OCI-M1 (cell line): ENCODE measurements around the gene HOXD13.

ENCODE experiments used
- DNase-seq: peaks from one replicate; lab custom pipeline; 2025; lab: John Stamatoyannopoulos, UW

The HOXD13 gene

DNA sequence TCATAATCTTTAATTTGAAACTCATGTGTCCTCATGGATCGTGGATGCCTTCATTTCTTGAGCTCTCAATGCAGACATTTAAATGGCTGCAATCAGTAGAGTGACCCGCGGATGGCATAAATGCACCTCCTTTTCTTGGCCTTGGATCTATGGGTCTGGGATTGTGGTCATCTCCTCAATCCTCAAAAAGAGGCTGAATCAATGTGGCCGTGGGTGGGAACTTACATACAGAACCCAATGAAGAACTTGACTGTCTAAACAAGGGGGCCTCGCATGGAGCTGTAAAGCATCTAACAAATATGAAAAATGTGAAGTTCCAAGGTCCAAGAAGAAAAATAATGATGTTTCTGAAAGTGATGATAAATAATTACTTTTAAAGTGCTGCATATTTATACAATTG, 2.9 kb downstream of the HOXD13 start:
- DNase-seq, result no peak

DNA sequence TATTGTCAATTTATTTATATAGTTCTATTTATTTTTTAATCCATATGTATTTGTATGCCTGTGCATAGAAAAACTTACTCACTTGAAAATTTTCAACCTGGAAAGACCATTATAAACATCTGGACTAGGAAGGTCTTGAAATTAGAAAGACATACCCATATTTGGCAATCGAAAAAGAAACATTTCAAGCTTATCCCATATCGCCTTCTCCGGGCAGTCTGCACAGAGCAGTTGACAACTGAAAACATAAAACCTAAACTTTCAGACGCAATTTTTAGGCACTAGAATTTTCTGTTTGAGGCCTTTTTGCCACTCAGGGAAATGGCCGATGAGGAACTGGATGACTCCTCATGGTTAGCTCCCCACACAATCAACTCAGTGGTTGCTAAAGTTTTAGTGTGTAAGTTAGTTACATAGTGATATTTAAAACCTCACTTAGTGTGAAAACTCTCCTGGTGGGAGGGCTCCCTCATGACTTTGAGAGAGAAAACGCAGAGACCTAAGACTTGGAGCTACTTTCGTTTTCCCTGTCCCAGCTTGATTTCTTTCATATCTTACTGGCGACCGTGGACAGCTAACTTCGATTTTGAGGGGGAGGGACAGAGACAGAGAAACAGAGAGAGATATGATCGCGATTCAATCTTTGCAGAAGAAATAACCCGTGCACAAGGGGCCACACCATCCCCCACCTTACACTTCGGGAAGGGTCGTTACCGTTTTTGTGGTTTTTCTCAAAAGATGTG, 3.9 kb downstream of the HOXD13 start:
- peak; percentile 93 for DNase-seq

DNA sequence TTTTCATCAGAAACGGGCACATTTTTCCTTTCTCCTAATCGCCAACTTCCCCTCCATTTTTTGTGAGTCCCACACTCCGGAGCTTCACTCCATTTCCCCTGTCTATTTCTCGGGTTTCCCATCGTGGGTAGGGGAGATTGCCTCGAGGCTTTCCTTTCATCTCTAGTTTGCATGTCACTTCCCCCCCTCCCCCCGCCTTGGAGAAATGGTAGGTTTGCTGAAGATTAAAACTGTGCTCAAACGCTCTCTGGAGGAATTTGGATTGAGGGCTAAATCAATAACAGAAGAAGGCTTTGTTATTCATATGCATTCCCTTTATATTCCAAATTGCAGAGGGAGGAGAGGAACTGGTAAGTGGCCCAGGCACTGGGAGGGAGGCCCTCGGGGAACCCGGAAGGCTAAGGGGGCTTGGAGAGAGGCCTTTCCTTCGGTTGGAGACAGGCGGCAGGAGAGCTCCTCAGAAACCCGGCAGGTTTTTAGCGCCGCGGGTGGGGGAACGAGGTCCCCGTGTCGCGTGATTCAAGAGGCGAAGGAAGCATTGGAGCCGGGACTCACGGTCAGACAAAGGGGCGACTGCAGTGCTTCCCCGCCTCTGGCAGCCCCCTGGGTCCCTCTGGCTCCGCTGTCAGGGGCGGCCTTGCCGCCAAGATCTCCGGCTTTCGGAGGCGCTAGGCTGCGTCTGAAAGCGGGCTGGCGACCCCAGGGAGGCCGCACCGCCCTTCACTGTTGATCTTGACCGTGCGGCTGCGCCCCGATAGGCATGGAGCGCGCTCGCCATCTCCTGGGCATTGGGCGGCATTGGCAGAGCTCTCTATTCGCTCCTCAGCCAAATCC, 4.7 kb downstream of the HOXD13 start:
- DNase-seq, result peak; percentile 94

DNA sequence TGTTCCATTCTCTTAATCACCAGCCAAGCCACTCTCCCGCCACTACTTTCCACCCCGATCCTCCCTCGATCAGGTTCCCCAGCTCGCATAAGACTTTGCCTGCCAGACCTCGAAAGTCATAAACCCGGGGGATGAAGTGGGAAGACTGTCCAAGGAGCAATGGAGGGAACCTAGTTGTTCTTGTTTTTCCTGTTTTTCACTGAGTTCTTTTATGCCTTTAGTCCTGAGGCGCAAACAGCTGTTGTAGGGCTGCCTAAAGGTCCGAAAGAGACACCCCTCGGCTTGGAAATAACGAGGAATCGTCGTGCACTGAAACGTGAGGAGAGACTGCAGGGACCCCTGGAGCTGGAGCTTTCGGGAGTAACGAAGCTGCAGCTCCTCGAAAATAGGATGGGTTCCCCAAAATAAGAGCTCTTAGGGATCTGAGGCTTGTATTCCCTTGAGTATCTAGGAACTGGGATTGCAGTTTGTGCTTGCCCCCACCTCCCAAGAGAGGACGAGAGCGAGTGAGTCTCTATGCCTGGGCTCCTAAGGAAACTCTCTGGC, 5.4 kb downstream of the HOXD13 start:
- DNase-seq, result no peak

DNA sequence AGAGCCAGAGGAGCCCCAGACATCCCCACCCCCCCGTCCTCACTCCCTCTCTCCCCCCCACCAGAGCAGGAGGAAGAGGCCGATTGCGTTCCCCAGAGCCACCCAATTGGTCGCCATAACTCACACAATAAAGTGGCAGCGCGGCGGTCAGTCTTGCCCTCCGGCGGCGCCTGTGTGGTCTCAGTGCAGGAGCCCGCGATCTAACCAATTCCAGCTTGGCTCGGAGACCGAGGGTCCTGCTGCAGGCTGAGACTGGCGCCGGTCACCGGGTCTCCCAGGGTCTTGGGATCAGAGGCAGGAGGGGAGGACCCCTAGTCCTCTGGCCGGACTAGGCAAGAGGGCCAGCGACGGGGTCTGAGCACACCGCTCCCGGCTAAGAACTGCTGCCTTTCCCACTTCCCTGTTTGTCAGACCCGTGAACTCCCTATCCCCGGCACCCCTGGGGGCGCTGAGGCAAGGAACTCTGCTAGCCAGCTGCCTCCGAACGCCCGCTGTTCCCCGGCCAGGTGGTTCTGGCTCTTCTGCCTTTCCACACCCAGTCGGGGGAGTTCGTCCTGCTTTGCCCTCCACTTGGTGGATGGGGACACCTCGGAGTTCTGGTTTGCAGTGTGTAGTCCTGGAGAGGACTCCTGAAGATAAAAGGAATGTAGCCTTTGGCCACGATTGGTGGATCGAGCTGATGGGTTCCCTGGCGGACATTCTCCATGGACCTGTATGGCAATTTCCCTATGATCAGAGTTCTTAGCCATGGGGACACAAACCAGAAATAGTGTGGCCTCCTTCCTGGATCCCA, 6.0 kb downstream of the HOXD13 start:
- no peak for DNase-seq

DNA sequence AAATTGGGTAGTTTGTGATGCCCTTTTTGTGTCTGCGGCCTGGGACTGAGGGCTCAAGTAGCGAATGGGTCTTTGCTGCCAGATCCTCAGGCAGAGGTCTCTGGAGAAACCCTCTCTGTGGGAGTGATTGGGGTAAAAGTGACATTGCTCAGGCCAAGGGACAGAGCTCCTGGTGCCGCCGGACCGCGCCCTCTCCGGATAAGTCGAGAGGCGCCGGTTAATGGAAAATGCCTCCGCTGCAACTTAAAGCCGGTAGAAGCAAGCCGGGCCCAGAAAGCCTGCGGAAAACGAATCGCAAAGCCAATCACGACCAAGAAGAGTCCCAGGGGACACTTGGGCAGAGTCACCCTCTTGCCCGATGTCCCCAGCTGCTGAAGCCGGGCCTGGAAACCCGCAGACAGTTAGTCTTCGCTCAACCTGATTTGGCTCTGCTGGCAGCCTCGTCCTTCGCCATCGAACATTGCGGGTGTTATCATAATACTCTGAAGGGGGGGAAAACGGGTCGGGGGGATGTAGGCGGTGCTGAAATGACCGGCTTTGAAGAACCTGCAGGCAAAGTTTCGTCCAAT, 6.7 kb downstream of the HOXD13 start:
- DNase-seq, result no peak

DNA sequence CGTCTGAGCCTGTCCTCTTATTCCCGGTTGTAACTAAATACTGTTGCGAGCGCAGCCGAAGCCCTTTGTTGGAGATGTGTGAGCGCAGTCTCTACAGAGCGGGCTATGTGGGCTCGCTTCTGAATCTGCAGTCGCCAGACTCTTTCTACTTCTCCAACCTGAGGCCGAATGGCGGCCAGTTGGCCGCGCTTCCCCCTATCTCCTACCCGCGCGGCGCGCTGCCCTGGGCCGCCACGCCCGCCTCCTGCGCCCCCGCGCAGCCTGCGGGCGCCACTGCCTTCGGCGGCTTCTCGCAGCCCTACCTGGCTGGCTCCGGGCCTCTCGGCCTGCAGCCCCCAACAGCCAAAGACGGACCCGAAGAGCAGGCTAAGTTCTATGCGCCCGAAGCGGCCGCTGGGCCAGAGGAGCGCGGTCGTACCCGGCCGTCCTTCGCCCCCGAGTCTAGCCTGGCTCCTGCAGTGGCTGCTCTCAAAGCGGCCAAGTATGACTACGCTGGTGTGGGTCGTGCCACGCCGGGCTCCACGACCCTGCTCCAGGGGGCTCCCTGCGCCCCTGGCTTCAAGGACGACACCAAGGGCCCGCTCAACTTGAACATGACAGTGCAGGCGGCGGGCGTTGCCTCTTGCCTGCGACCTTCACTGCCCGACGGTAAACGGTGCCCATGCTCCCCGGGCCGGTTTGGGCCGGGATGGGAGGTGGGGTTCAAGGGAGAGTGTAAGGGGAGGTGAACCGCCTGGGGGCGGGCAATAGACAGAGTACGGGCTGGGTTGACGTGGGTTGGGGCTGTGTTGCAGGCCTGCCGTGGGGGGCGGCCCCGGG, 7.4 kb downstream of the HOXD13 start, which contains the start of gene HOXD12:
HOXD12 (plus strand) TSS at position 68 of the 819 bp plus-strand sequence; CDS start at position 75, 7 bp downstream.
- no peak for DNase-seq

DNA sequence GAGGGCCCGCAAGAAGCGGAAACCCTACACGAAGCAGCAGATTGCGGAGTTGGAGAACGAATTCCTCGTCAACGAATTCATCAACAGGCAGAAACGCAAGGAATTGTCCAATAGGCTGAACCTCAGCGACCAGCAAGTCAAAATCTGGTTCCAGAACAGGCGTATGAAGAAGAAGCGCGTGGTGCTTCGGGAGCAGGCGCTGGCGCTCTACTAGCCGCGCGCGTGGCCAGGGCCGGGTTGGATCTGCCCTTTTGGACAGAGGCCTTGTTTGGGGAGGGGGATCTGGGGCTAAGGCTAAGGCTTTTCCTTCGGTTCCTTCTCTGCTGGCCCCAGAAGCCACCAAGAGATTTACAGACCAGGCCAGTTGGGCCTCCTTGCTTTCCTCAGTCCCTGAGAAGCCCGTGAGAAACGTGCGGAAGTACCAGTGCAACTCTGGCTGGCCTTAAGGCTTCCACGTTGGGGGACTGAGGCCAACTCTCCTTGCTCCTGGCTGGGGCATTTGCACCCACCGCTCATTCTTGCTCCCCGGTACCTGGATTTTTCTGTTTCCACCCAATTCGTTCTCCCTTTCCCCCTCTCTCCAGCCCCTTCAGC, 8.1 kb downstream of the HOXD13 start:
- DNase-seq, result no peak

DNA sequence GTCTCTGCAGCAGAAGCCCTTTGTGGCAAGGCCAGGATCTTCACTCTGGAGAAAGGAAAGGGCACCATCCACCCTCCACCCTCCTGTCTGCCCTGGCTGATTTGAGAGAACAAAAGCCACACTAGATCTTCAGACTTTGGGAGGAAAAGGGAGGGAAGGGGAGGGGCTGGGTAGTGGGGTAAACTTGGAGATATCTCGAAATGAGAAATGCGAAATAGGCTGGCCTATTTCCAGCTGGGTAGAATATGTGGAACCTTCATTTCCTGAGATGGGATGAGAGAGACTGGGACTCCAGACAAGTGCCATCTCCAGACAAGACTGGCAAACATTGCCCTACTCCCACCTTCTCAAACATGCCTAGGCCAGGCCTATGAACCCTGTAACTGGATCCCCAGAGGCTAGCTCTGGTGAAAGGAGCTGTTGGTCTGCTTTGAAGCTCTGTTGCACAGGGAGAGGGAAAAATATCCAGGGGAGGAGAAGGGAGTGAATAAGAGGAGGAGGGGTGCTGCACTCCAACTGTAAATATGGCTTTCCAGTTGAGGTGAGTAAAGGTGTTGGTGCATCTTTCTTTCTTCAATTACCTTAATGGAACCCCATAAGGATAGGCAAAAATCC, 8.8 kb downstream of the HOXD13 start:
- DNase-seq, result no peak

DNA sequence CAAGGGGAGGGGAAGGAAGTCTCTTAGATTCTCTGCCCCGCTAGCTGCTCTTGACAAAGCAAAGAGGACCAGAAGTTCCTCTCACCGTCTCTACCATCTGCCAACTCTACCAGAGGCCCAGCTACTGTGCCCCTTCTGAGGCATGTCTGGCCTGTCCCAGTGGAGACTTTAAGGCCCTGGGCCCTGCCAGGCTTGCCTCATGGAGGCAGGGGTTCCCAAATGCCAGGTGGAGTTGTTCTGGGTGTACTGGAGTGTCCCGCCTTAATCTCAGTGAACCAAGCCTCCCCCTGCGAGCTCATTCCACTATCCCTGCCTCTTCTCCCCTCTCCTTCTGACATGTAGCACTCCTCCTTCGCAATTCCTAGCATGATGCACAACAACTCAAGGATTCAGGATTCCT, 9.3 kb downstream of the HOXD13 start:
- no peak for DNase-seq

DNA sequence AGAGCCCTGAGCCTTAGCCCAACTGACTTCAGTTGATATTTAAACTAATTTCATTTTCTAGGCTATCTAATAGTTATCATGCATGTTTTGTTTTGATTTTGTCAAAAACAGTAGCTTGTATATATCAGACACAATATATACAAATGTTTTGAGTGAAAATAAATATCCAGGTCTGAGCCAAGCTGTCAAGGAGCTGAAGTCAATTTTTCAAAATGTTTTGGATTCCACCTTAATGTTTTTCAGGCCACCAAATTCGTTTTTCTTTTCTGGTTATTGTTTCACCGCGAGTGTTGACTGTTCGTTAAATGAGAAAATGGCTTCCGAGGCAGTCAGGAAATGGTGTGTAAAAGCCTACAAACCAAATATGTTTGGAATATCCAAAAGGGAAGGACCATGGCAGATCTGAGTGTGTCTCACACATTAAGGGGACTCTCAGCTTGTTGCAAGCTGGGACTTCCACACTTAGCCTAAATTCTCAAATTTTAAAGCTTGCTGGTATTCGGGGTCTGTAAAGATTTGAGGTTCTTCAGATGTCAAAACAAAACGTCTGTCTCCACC, 9.9 kb downstream of the HOXD13 start:
- DNase-seq, result no peak

DNA sequence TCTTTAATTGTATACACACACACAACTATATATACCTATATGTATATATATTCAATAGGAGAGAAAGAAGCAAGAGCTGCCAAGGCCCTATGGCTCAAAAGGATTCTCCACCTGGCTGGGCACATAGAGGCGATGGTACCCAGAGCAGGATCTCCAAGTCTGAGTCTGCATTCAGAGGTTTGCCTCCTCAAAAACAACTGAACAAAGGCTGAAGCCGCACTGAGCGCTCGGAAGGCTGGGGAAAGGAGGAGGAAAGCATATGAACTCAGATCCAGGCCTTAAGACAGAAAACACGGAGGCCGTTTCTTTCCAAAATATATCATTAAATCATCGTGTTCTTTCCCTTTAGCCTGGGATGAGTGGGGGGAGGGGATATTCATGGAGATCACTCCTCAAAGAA, 10.7 kb downstream of the HOXD13 start:
- DNase-seq, result no peak

DNA sequence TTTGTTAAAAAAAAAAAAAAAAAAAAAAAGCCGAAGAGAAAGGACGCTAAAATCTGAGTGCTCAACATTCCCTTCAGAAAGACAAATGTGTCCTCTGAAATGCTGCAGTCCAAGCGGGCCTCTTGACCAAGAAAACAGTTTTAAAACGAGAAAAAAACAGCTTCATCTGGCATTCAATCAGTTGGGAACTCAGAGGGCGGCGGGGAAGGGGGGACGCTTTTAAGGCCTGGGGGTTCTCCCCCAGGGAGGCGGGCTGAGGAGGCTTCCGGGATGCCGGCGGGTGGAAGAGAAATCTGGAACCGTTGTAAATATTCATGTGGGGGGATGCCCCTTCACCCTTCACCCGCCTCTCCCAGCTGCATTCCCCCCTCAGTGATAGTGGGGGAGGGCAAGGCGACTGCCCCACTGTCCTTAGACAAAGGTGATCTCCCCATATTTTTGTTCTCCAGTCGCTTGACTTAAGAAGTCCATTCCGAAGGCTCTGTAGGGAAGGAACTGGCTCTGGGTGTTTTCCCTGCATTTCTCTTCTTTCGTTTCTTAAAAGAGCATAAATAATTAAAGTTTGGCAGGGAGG, 11.3 kb downstream of the HOXD13 start:
- no peak for DNase-seq

DNA sequence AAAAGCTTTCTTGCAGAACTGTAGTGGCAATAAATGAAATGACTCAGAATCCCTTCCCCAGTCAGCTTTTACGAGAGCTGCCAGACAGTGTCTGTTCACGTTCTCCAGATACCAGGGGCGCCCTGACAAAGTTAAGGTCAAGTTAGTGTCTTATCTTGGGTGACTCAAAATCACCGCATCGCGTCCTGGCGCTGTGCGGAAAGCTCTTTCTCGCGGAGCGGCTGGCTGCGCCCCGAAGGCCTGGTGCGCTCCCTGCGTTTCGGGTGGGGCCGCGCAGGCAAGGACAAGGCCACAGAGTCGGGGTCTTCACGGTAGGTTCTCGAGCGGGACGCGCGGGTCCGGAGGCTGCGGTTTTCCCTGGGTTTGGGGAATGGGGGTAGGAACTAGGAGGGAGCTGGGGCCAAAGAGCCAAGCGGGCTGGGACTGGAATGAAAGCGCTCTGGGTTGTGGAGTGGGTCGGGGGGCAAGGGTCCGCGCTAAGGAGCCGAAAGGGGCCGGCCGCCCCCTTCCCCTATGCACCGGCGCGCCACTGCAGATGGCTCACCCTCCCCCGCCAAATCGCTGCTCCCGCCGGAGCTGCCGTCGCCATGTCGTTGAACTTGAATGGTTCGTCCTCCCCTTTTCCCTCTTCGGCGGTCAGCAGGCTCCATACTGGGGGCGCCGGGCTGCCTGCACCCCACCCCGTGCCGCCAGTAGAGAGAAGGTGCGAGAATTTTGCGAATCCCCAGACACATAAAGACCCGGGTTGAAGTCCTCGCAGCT, 12.0 kb downstream of the HOXD13 start:
- DNase-seq, result no peak

DNA sequence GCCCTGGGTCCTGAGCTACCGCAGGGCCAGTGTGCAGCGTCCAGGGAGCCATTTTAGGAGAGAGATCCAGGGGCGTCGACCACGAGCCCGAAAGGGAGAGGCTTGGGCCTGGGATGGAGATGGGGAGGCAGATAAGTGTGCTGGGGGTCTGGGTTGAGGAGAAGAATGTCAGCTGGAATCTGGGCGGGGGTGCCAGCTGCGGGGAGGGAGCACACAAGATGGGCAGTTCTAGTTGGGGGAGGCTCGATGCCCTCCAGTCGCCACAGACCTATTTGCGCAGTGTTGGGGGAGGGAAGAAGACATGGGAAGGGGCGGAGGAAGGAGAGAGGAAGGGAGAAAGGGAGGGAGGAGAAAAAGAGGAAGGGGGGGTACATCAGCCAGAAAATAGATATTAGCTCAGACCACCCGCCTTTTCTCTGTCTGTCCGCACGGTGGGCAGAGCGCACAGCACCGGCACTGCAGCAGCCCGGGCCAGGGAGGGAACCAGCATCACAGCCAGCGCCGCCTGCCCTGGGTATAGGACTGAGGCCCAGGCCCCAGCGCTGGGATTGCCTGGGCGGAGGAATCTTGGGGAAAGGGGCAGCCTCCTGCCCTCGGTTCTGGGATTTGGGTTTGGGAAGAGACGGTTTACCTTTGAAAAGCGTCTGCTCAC, 12.7 kb downstream of the HOXD13 start:
- DNase-seq, result no peak

DNA sequence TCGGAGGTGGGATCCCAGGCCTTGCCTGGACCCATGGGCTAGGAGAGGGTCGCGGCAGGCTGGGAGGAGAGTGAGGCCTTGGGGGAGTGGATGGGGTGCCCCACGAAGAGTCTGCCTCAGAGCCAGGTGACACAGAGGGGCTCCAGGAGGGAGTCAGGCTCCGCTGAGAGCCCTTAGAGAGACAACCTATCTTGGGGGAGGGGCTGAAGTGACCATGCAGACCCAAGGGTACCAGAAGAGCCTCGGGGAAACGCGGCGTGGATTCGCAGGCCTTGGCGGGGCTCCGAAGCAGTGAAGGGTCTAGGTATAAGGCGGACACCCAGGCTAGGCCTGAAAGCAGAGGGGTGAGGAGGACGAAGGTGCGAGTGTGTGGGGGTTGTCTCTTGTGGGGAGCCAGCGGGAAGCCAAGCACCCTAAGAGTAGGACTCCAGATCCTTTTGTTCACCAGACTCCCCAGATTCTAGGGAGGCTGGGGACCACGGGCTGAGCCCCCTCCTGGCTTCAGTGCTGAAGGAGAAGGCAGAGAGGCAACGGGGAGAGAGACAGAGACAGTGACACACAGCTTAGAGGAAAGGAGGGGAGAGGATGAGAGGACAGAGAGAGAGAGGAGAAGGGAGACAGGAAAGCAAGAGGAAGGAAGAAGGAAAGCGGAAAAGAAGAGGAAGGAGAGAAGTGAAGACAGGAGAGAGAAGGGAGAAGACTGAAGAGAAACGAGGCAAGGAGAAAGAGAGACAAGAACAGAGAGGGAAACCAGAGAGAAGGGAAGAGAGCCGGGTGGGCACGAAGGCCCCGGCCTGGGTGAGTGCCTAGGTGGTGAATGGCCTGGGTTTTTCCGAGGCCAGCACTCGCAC, 13.4 kb downstream of the HOXD13 start:
- DNase-seq, result no peak
